Endothelial cell of hepatic sinusoid (primary cell): Measurements from ENCODE around the gene AKR1C2.
"Not testable (repeated sequence)": the region's sequence is repeated elsewhere in the genome, so short reads cannot be mapped to it uniquely, and the experiment has no call there.

ENCODE experiments used
- in situ Hi-C: cut with HindIII; loops from 2 replicates; pipeline ENCODE4 v1.10.0; 2017; ENCODE audit warnings: low sequenced_read_pairs

AKR1C2 gene

DNA sequence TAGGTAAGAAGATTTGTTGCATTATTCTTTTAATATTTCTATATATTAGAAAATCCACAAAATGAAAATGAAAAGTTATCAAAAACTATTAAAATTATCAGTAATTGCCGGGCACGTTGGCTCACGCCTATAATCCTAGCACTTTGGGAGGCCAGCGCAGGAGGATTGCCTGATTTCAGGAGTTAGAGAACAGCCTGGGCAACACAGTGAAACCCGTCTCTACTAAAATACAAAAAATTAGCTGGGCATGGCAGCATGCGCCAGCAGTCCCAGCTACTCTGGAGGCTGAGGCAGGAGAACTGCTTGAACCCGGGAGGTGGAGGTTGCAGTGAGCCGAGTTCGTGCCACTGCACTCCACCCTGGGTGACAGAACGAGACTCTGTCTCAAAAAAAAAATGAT, 11.1 kb downstream of the AKR1C2 start:
- in situ Hi-C loops, result not testable (repeated sequence)

DNA sequence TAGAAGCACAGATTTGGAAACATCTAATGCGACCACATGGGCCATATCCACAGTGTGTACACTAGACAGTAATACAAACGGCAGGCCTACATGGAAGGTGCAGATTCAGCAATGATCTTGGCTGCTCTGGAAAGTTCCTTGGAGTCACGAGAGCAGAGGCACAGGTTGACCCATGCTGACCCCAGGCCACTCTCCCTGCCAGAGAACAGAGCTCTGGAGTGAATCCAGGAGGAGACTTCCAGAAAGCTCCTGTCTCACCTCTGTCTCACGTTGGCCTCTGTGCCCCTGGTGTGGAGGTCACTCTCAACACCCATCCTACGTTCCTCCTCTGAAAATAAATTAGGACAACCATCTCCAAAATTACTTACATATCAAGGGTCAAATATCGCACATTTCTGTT, 12.2 kb downstream of the AKR1C2 start:
- in situ Hi-C loops, result not testable (repeated sequence)

DNA sequence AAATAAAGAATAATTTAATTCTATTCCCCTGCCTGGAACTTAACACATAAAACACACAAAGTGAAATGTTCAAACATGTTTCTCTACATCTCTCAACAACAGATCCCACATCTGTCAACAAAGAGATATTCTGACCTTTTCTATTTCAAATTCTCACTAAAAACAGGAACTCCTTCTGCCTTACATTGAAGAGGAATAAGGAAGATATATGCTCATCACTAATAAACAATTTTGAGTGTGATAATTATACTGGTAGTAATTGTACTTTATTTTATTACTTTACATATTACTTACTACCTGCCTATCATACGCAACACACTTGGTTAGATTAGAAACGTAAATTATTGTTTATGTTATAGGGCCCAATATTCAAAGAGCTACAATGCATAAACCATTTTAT, 13.4 kb downstream of the AKR1C2 start:
- in situ Hi-C loops, result no loop called here

DNA sequence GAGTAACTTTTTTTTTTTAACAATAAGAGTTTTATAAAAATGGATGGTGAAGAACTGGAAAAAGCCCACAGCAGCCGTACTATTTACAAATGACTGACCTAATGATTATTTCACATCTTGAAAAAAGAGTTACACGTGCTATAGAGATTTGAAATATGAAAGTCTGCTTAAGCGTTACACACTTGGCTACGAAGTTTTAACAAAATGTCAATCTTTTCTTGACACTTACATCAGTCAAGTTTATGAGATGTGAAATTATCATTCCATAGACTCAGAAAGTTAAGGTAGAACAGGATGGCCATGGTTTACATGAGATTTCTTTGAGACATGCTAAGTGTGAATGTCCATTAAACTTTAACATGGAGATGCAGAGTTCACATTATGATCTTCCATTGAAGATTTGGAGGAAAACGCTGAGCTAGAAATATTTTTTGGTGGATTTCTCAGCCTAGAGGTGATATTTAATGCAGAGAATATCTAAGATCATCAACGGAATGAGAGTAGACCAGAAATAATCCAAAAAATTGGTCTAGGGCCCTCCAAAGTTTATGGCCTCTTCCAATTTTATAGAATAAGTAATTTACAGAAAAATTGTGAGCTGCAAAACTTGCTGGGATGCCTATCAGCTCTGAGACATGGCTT, 15.5 kb downstream of the AKR1C2 start:
- in situ Hi-C loops, result not testable (repeated sequence)

DNA sequence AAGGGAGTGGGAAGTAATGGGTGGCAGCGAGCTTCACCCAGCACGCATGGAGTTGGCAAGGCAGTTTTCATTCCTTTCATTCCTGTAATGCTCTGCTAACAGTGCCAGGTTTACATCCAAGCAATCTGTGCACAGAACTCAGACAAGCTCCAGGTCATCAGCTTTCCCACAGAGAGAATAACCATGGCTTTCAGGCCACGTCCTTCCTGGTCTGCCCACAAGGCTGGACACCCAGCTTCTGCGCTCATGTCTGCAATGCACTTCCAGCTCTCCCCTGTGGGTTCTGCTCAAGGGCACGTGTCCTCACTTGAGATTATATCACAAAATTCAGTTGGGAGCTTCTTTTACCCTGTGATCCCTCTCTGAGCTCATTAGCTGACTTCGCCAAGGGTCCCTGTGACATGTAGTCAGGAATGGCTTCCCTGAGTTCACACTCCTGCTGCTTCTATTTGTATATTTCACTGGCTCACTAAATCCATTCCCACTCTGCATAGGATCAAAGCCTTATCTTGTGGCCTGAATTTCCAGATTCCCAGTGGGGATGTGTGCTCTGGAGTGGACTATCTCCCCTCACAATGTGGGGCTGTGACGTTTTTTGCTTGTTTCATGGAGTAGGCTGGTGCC, 18.6 kb downstream of the AKR1C2 start:
- in situ Hi-C loops, result no loop called here

DNA sequence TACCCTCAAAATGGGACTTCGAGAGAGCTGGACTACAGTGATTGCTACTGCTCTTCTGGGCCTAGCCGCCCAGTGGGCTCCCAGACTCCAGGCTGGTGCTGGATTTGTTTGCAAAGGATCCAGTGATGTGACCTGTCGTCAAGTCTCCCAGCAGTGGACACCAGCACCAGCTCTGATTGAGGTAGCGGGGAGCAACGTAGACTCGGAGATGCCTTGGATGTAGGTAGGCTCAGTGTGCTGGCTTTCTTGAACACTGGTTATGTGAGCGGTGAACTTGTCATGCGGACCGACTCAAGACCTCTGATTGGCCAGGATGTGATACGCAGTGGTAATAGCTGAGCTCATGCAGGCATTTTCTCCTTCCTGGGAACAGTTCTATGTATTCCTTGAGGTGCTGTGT, 19.4 kb downstream of the AKR1C2 start:
- in situ Hi-C loops, result no loop called here

DNA sequence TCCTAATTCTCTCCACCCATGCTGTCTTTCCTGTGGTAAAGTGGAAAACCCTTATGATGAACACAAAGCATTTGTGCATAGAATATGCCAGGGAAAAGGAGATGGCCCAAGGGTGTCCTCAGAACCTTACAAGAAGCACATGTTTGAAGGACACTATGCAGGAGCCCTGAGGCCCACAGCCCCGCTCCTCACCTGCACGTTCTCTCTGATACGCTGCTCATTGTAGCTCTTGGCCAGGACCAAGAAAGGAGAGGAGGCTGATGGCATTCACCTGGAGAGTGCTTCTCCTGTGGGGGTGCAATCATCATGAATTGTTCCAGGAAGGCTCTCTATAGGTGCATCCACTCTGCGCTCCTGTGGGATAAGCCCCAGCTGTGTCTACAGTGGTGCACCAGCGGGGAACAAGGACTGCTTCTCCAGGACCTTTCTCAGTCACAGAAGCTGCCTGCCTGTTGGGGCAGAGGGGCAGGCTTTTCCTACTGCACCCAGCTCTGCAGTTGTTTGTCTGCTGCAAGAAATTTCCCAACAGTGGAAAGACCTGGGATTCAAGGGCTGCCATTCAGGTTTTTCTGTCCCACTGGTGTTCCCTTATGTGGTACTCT, 19.9 kb downstream of the AKR1C2 start:
- in situ Hi-C loops, result no loop called here

DNA sequence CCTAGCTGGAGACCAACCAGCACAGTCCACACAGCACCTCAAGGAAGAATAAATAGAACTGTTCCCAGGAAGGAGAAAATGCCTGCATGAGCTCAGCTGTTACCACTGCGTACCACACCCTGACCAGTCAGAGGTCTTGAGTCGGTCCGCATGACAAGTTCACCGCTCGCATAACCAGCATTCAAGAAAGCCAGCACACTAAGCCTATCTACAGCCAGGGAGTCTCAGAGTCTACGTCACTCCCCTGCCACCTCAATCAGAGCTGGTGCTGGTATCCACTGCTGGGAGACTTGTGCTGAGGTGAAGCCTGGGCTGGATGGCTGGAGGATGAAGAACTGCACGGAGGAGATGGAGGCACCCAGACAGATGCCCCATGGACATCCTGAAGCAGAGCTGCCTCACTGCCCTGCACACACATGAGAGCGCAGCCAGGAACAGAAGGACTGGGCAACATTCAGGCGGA, 20.9 kb downstream of the AKR1C2 start:
- in situ Hi-C loops, result no loop called here

DNA sequence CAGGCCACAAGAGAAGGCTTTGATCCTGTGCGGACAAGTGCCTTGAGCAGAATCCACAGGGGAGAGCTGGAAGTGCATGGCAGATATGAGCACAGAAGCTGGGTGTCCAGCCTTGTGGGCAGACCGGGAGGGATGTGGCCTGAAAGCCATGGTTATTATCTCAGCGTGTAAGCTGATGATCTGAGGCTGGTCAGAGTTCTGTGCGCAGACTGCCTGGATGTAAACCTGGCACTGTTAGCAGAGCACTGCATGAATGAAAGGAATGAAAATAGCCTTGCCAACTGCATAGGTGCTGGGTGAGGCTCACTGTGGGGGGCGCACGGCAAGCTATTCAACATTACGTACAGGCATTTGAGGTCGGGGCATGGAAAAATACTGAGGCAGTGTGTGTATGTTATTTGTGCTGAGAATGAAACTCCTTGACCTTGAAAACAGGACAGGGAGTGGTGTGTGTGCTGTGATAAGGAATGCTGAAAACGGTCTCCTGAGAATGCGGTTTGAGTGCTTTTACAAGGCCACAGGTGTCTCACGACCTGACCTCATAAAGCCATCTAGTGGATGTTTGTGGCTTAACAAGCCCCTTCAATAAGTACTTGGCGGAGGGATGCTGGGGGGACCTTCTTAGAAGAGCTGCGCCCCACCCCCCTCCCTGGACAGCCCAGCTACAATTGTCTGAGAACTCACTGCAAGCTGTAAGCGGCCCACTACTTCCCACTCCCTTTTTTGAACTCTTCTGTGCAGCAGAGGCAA, 21.8 kb downstream of the AKR1C2 start:
- in situ Hi-C loops, result no loop called here

DNA sequence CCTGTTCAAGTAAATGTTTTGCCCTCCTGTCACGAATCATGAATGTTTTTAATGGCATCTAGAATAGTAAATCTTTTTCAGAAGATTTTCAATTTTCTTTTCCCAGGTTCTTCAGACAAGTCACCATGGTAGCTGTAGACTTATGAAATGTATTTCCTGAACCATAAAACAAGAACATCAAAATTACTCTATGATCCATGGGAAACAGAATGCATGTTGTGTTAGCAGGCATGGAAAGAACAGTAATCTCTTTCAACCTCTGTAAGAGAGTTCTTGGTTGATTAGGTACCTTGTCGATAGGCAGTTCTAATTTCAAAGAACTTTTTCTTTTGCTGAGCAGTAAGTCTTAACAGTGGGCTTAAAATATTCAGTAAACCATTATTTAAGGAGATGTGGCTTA, 22.9 kb downstream of the AKR1C2 start:
- in situ Hi-C loops, result no loop called here

DNA sequence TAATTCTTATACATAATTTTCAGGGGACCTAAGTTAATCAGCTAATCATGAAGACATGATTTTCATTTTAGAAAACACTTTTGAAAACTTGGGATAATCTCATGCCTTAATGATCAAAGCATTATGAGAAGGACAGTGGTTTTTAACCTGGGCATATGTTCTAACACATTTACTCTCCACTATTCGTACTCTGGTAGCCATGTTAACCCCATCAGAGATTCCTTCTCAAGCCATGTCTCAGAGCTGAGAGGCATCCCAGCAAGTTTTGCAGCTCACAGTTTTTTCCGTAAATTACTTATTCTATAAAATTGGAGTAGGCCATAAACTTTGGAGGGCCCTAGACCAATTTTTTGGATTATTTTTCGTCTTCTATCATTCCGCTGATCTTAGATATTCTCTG, 24.8 kb downstream of the AKR1C2 start:
- in situ Hi-C loops, result no loop called here

DNA sequence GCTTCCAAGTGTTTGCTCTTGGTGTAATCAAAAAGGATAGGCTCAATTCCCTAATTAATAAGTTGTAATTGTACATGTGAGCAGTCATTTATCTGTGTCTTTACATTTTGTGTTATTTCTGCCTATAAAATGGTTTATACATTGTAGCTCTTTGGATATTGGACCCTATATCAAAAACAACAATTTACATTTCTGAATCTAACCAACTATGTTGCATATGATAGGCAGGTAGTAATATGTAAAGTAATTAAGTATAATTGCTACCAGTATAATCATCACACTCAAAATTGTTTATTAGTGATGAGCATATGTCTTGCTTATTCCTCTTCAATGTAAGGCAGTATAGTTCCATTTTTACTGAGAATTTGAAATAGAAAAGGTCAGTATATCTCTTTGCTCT, 26.6 kb downstream of the AKR1C2 start:
- in situ Hi-C loops, result no loop called here

DNA sequence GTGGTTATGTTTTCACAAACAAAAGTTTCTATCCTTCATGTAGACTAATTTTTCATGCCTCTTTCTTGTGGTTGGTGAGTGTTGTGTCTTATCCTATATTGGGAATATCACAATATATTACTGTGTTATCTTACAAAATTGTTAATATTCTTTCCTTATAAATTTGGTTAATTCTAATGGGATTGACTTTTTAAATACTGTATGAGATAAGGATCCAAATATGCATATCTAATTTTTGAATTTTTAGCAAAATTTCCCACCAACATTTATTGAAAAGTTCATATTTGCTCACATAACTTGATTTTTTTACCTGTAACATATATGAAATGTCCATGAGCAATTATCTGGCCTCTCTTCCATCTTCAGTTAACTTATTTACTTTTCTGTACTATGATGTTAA, 29.3 kb downstream of the AKR1C2 start:
- in situ Hi-C loops, result not testable (repeated sequence)

DNA sequence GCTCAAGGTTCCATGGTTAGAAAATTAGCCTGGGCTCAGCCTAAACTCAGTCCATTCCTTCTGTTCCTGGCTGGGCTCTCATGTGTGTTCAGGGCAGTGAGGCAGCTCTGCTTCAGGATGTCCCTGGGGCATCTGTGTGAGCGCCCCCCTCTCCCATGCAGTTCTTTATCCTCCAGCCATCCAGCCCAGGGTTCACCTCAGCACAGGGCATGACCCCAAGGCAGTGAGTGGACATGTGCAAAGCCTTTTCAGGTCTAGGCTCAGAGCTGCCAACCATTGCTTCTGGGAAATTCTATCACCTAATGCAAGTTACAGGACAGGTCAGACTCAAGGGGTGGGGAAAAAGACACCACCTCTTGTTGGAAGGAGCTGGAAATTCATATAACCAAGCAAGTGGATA, 30.4 kb downstream of the AKR1C2 start:
- in situ Hi-C loops, result not testable (repeated sequence)

DNA sequence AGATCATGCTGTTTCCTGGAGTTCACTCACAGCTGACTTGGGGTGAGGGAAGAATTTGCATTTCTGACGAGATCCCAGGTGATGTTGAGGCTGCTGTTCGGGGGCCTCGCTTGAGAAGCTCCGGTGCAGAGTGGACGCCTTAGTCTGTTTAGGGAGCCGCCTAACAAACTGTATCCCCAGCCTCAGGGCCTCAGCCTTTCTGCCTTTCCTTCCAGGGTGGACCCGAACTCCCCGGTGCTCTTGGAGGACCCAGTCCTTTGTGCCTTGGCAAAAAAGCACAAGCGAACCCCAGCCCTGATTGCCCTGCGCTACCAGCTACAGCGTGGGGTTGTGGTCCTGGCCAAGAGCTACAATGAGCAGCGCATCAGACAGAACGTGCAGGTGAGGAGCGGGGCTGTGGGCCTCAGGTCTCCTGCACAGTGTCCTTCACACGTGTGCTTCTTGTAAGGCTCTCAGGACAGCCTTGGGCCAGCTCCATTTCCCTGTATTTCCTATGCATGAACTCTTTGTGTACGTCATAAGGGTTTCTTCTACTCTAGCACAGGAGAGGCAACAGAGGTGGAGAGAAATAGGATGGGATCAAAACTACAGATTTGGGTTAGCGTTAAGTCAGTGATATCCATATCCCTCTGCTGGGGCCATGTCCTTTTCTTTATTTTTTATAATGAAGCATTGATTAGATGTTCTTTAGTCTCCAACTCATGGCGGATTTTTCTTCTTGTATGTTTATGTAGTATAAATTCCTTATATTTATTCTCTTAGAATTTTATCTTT, 31.1 kb downstream of the AKR1C2 start:
- in situ Hi-C loops, result not testable (repeated sequence)

DNA sequence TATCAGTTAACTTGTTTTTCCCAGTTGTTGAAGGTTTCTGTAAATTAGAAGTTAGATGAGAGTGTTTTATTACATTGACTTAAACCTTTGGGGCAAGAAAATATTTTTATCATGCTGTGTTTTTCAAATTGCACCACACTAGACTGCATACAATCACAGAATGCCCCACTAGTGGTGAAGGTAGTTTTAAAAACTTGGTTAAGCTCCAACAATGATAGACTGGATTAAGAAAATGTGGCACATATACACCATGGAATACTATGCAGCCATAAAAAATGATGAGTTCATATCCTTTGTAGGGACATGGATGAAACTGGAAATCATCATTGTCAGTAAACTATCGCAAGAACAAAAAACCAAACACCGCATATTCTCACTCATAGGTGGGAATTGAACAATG, 33.3 kb downstream of the AKR1C2 start:
- in situ Hi-C loops, result not testable (repeated sequence)

DNA sequence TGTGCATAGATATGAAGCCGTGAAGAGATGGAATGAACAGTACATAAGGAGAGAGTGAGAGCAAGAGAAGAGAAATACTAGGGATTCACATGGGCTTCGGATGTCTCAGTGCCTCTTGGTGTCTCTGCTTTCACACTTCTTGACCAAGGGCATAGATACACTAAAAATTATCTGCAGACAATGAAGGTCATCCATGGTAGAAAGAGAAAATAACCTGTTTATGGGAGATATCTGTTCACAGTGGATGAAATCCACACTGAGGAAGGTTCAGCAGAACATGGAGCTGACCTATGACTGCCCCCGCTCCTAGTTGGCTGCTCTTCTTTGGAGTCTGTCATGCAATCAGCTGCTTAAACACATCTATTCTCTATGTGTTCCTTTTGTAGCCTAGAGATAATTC, 34.4 kb downstream of the AKR1C2 start:
- in situ Hi-C loops, result not testable (repeated sequence)

DNA sequence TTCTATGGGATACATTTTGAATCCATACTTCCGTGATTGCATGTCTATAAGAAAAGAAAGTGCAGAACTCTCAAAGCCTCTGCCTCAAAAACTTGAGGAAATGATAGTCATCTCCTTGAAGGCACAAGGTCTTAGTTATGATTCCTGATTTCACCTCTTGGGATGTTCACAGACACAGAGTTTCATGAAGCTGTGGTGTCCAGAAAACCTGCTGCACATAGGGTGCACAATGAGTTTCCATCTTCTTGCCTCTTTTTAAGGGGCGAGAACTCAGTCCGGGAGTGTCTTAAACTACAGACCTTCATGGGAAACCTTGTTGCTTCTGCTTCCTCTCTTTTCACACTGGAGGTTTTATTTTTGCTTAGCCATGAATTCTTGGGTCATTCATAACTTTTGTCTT, 36.5 kb downstream of the AKR1C2 start:
- in situ Hi-C loops, result not testable (repeated sequence)

DNA sequence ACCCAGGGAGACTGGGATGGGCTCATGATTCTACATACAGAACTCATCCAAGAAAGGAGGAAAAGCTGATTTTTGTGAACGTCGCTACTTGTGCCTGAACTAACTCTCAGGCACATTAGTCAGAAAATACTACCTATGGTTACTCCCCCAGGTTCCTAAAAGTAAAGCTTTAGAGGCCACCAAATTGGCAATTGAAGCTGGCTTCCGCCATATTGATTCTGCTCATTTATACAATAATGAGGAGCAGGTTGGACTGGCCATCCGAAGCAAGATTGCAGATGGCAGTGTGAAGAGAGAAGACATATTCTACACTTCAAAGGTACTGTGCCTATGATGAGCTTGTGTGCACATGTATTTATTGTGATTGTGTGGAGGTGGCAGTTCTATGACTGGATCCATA, 37.9 kb downstream of the AKR1C2 start:
- in situ Hi-C loops, result not testable (repeated sequence)

DNA sequence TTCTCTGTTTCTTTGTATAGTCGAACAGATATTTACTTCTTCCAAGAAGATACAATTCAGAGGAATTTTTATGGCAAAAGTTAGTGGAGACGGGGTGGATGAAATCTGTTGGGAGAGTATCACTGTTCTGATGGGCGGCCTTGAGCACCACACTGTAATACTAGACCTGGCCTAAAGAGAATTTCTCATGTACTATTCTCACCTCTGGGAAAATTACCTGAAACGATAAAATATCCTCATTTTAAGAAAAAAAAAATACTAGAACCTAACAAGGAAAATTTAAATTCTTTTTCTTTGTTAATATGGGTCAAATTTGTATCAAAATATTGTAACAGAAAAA, 39.9 kb downstream of the AKR1C2 start:
- in situ Hi-C loops, result not testable (repeated sequence)
